Loucy (cell line): ENCODE results near the gene TMEM87B.

Experiments
- H2AFZ ChIP-seq: fragments of 200-600 bp; sonication (generic); 2 replicates; pipeline ENCODE4 v1.6.0; 2016; ENCODE audit warnings: antibody characterized with exemption, mild to moderate bottlenecking, low read length, moderate library complexity
- H3F3A ChIP-seq: fragments of 200-600 bp; 2 replicates; pipeline ENCODE4 v1.6.0; 2016; ENCODE audit warnings: antibody characterized with exemption, low read depth, mild to moderate bottlenecking
- H3K27me3 ChIP-seq: fragments of 200-600 bp; sonication (generic); 2 replicates; pipeline ENCODE4 v1.6.1; 2014; ENCODE audit warnings: low read length, mild to moderate bottlenecking; ENCODE audit not compliant: insufficient read depth, poor library complexity, severe bottlenecking
- H3K36me3 ChIP-seq: fragments of 200-600 bp; sonication (generic); 2 replicates; pipeline ENCODE4 v1.6.1; 2016; ENCODE audit warnings: low read length; ENCODE audit not compliant: insufficient read depth
- H3K4me1 ChIP-seq: fragments of 200-600 bp; sonication (generic); 2 replicates; pipeline ENCODE4 v1.5.1; 2014; ENCODE audit warnings: low read length, mild to moderate bottlenecking; ENCODE audit not compliant: insufficient read depth, poor library complexity, severe bottlenecking
- H3K4me2 ChIP-seq: fragments of 200-600 bp; sonication (generic); 2 replicates; pipeline ENCODE4 v1.6.0; 2014; ENCODE audit warnings: antibody characterized with exemption, low read length, low read depth, mild to moderate bottlenecking; ENCODE audit not compliant: poor library complexity, severe bottlenecking
- H3K4me3 ChIP-seq: fragments of 200-600 bp; sonication (generic); 2 replicates; pipeline ENCODE4 v1.5.1; 2014; ENCODE audit warnings: low read length, mild to moderate bottlenecking, mixed read lengths; ENCODE audit not compliant: poor library complexity, severe bottlenecking
- H3K79me2 ChIP-seq: fragments of 200-600 bp; sonication (generic); 2 replicates; pipeline ENCODE4 v1.6.1; 2014; ENCODE audit warnings: low read length; ENCODE audit not compliant: insufficient read depth
- H3K9ac ChIP-seq: fragments of 200-600 bp; sonication (generic); 2 replicates; pipeline ENCODE4 v1.6.0; 2014; ENCODE audit warnings: mild to moderate bottlenecking, low read depth, low read length, moderate library complexity; ENCODE audit not compliant: poor library complexity, severe bottlenecking
- H3K9me2 ChIP-seq: fragments of 200-600 bp; sonication (generic); replicated peaks from 2 replicates; pipeline ENCODE4 v1.6.1; 2016; ENCODE audit warnings: low read depth, low read length, mixed read lengths
- H3K9me3 ChIP-seq: fragments of 200-600 bp; sonication (generic); 2 replicates; pipeline ENCODE4 v1.6.1; 2014; ENCODE audit warnings: mild to moderate bottlenecking, antibody characterized with exemption, low read length, low read depth; ENCODE audit not compliant: insufficient read depth
- H4K20me1 ChIP-seq: fragments of 200-600 bp; sonication (generic); 2 replicates; pipeline ENCODE4 v1.6.0; 2014; ENCODE audit warnings: antibody characterized with exemption, low read length, mild to moderate bottlenecking; ENCODE audit not compliant: insufficient read depth, poor library complexity, severe bottlenecking
- EZH2phosphoT487 ChIP-seq: fragments of 200-600 bp; IDR thresholded peaks from 2 replicates; pipeline ENCODE4 v1.6.1; 2018; ENCODE audit warnings: antibody characterized with exemption, mild to moderate bottlenecking, moderate library complexity, borderline replicate concordance
- TF ChIP-seq, protein P1 (sequence below): fragments of 200-600 bp; sonication (generic); conservative IDR thresholded peaks from 2 replicates; pipeline ENCODE4 v1.5.1; 2014; ENCODE audit warnings: mild to moderate bottlenecking, antibody characterized with exemption, low read length

Gene TMEM87B

GRCh38 chr2:112121682-112122254 is 66.7 kb downstream of the TMEM87B start:
- H3K9ac ChIP-seq, result no peak overlapping the region
- peaks cover 16% of the 10 kb centered on the region; the same call in 1 of the 2 replicates for H3K36me3 ChIP-seq
- TF ChIP-seq, protein P1, sequence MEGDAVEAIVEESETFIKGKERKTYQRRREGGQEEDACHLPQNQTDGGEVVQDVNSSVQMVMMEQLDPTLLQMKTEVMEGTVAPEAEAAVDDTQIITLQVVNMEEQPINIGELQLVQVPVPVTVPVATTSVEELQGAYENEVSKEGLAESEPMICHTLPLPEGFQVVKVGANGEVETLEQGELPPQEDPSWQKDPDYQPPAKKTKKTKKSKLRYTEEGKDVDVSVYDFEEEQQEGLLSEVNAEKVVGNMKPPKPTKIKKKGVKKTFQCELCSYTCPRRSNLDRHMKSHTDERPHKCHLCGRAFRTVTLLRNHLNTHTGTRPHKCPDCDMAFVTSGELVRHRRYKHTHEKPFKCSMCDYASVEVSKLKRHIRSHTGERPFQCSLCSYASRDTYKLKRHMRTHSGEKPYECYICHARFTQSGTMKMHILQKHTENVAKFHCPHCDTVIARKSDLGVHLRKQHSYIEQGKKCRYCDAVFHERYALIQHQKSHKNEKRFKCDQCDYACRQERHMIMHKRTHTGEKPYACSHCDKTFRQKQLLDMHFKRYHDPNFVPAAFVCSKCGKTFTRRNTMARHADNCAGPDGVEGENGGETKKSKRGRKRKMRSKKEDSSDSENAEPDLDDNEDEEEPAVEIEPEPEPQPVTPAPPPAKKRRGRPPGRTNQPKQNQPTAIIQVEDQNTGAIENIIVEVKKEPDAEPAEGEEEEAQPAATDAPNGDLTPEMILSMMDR, result peak; percentile 92
- TF ChIP-seq EZH2phosphoT487, result no peak
- H3K27me3 ChIP-seq, result no peaks in the 10 kb centered on the region
- no peaks in the 10 kb centered on the region for H3K4me1 ChIP-seq
- H3K9me2 ChIP-seq, result no peaks in the 10 kb centered on the region
- no peaks in the 10 kb centered on the region for H4K20me1 ChIP-seq
- no peaks in the 10 kb centered on the region for H3K9me3 ChIP-seq
- no peak overlapping the region for H3K4me3 ChIP-seq
- no peaks in the 10 kb centered on the region for H3F3A ChIP-seq
- no peak overlapping the region for H2AFZ ChIP-seq
- H3K79me2 ChIP-seq, result no peaks in the 10 kb centered on the region
- H3K4me2 ChIP-seq, result no peak overlapping the region

GRCh38 chr2:112129060-112129459 is 74.0 kb downstream of the TMEM87B start:
- no peak overlapping the region for H3K9ac ChIP-seq
- H3F3A ChIP-seq, result no peaks in the 10 kb centered on the region
- H3K9me2 ChIP-seq, result no peaks in the 10 kb centered on the region
- TF ChIP-seq, protein P1, result no peak
- TF ChIP-seq EZH2phosphoT487, result no peak
- peaks cover 4% of the 10 kb centered on the region for H3K4me1 ChIP-seq
- no peaks in the 10 kb centered on the region for H3K36me3 ChIP-seq
- H4K20me1 ChIP-seq, result no peaks in the 10 kb centered on the region
- H3K9me3 ChIP-seq, result no peaks in the 10 kb centered on the region; the same call in 1 of the 2 replicates
- H3K27me3 ChIP-seq, result no peaks in the 10 kb centered on the region
- no peak overlapping the region for H3K4me3 ChIP-seq
- no peak overlapping the region for H2AFZ ChIP-seq
- no peak overlapping the region for H3K4me2 ChIP-seq
- H3K79me2 ChIP-seq, result no peaks in the 10 kb centered on the region

DNA sequence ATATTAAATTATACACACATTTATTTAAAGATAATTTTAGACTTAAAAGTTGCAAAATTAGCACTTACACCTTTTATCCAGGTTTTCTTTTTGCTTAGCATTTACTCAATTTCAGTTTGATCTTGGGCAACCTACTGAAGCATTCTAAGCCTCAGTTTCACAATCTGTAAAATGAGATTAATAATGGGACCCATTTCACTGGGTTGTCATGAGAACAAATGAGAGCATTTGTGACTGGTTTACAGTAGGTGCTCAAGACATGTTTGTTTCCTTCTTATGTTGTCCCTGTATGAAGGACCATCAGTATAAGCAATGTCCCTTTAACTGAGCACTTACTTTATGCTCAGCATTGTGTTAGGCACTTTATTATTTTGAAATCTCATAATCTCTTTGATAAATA is 78.3 kb downstream of the TMEM87B start:
- TF ChIP-seq, protein P1, result no peak
- no peak for TF ChIP-seq EZH2phosphoT487
- Histone ChIP-seq H3K27me3 (no peaks in the 10 kb centered on the region), H3K9me3 (no peaks in the 10 kb centered on the region; the same call in 1 of the 2 replicates), H3F3A (no peaks in the 10 kb centered on the region), H3K4me2 (no peak overlapping the region), H3K9me2 (no peaks in the 10 kb centered on the region), H2AFZ (no peak overlapping the region), H4K20me1 (no peaks in the 10 kb centered on the region), H3K9ac (no peak overlapping the region), H3K36me3 (no peaks in the 10 kb centered on the region), H3K4me3 (no peak overlapping the region), H3K4me1 (peaks cover 4% of the 10 kb centered on the region), H3K79me2 (no peaks in the 10 kb centered on the region)
